K562 (cell line): Measurements from ENCODE around the gene SPIRE1. TPM values are rescaled to one million over a fixed set of nuclear protein-coding genes. Genes with fewer than 3 reads are reported as not detected.
A peak's percentile ranks its signal among the peaks of the same experiment; 100 is the strongest.

Experiments used
- BHLHE40 ChIP-seq: IDR thresholded peaks from 2 replicates; pipeline ENCODE4 v1.6.1; 2011; ENCODE audit warnings: low read length, improper control_type of control experiment
- CREB3 ChIP-seq: fragments of 450-650 bp; conservative IDR thresholded peaks from 2 replicates; pipeline ENCODE4 v1.6.1; 2016; ENCODE audit warnings: missing genetic modification characterization, low read depth, mild to moderate bottlenecking, missing compliant biosample characterization, moderate library complexity
- E2F6 ChIP-seq, 2 experiments: IDR thresholded peaks; 2 replicates each; pipeline ENCODE4 v1.6.1; 2011; ENCODE audit warnings: borderline replicate concordance in 1 of 2, control low read depth in 1 of 2, low read depth in 1 of 2, low read length in 1 of 2, mild to moderate bottlenecking in 1 of 2, mixed read lengths in 1 of 2, moderate library complexity in 1 of 2; ENCODE audit not compliant: insufficient read depth in 1 of 2, insufficient read length in 1 of 2, poor library complexity in 1 of 2, severe bottlenecking in 1 of 2; ENCODE audit errors: extremely low read depth in 1 of 2
- FOXA3 ChIP-seq, 2 experiments: fragments of 450-650 bp in 1 of 2; sonication (generic) in 1 of 2; formaldehyde crosslinking; IDR thresholded peaks in 1 of 2; conservative IDR thresholded peaks in 1 of 2; 2 replicates each; pipeline versions ENCODE4 v1.4.0 to v1.8.0; 2020 to 2022; ENCODE audit warnings: mild to moderate bottlenecking in 2 of 2, missing genetic modification reagents in 1 of 2
- HDAC1 ChIP-seq, 2 experiments: fragments of 450-650 bp; IDR thresholded peaks; 2 replicates each; pipeline ENCODE4 v1.6.1; 2016 to 2017; ENCODE audit warnings: inconsistent platforms in 1 of 2, mild to moderate bottlenecking in 1 of 2, moderate library complexity in 1 of 2
- SMARCB1 ChIP-seq: IDR thresholded peaks from 2 replicates; pipeline ENCODE4 v1.6.1; 2011; ENCODE audit warnings: improper control_type of control experiment, low read depth; ENCODE audit not compliant: insufficient read length
- SREBF2 ChIP-seq: sonication (generic); formaldehyde crosslinking; IDR thresholded peaks from 2 replicates; pipeline ENCODE4 v1.4.0; 2020; ENCODE audit warnings: mild to moderate bottlenecking, missing genetic modification reagents
- YY1 ChIP-seq, 3 experiments: IDR thresholded peaks; 2 replicates each; pipeline ENCODE4 v1.6.1; 2011; ENCODE audit warnings: low read length in 2 of 3, mild to moderate bottlenecking in 2 of 3, moderate library complexity in 2 of 3, borderline replicate concordance in 1 of 3, control low read depth in 1 of 3, low read depth in 1 of 3; ENCODE audit not compliant: insufficient read depth in 3 of 3, insufficient replicate concordance in 2 of 3, control insufficient read depth in 1 of 3, insufficient read length in 1 of 3; ENCODE audit errors: extremely low read depth in 1 of 3
- ZNF395 ChIP-seq: fragments of 200-800 bp; sonication (Bioruptor generic); IDR thresholded peaks from 2 replicates; pipeline ENCODE4 v1.6.1; 2017; ENCODE audit warnings: missing genetic modification characterization, missing compliant biosample characterization
- ZNF398 ChIP-seq: fragments of 250-450 bp; sonication (Bioruptor Pico); IDR thresholded peaks from 2 replicates; pipeline ENCODE4 v1.8.0; 2021; ENCODE audit warnings: moderate library complexity, mild to moderate bottlenecking, inconsistent platforms
- polyA plus RNA-seq, 8 experiments: library from polyadenylated mRNA; depleted of rRNA in 4 of 8; stranded (reverse) in 5 of 8; unstranded in 3 of 8; fragments of >200 nt; fragmentation: Nextera tagmentation in 2 of 8; fragmentation: Illumina TruSeq in 1 of 8; extraction: Ambion mirVana in 2 of 8; extraction: Trizol in 1 of 8; gene quantifications; 2 replicates each; pipeline versions ENCODE4 v1.2.1 to v1.2.3, GENCODE V29; 2011 to 2014; ENCODE audit warnings: inconsistent platforms in 1 of 8, missing spikeins in 1 of 8
- total RNA-seq, 7 experiments: library from RNA; depleted of rRNA in 6 of 7; stranded (reverse); fragments of >200 nt in 6 of 7; fragmentation: Illumina TruSeq in 2 of 7; extraction: Trizol in 2 of 7; gene quantifications; 2 replicates each; pipeline versions ENCODE4 v1.2.1 to v1.2.3, GENCODE V29; 2011 to 2021; ENCODE audit warnings: low replicate concordance in 1 of 7
- TF ChIP-seq, protein P1 (sequence below), 3 experiments: fragments of 200-800 bp in 1 of 3; fragments of 250-450 bp in 1 of 3; fragments of 450-650 bp in 1 of 3; sonication (Bioruptor Pico) in 1 of 3; sonication (Bioruptor generic) in 1 of 3; formaldehyde crosslinking in 1 of 3; IDR thresholded peaks; 2 replicates each; pipeline versions ENCODE4 v1.6.1 to v1.8.0; 2016 to 2022; ENCODE audit warnings: mild to moderate bottlenecking in 2 of 3, missing genetic modification characterization in 2 of 3, missing compliant biosample characterization in 1 of 3, moderate library complexity in 1 of 3
- TF ChIP-seq, protein P2 (sequence below): fragments of 250-450 bp; sonication (Bioruptor Pico); IDR thresholded peaks from 2 replicates; pipeline ENCODE4 v1.4.0; 2020; ENCODE audit warnings: mild to moderate bottlenecking, moderate library complexity, borderline replicate concordance

SPIRE1 gene
- total and polyA plus RNA-seq, 9 of the 15 experiments (the other 6 are each of a cell fraction or from before 2014, with no cell fraction given), result 2.9 to 14.0 (median 10.2) TPM

GRCh38 chr18:12703096-12703567, 45.2 kb upstream of the SPIRE1 start (continued):
- TF ChIP-seq SMARCB1, result no peak
- TF ChIP-seq YY1 (IDR thresholded peaks at IDR 0.05; ENCODE audit: borderline replicate concordance in 1 of 3, control insufficient read depth in 1 of 3, extremely low read depth in 1 of 3, insufficient read depth in 3 of 3, insufficient read length in 1 of 3, insufficient replicate concordance in 2 of 3, low read depth in 1 of 3, low read length in 2 of 3), result no peak
- no peak for TF ChIP-seq SREBF2 (CRISPR knock-in tag)
- no peak for TF ChIP-seq ZNF398 (CRISPR knock-in tag)
- TF ChIP-seq, protein P1, sequence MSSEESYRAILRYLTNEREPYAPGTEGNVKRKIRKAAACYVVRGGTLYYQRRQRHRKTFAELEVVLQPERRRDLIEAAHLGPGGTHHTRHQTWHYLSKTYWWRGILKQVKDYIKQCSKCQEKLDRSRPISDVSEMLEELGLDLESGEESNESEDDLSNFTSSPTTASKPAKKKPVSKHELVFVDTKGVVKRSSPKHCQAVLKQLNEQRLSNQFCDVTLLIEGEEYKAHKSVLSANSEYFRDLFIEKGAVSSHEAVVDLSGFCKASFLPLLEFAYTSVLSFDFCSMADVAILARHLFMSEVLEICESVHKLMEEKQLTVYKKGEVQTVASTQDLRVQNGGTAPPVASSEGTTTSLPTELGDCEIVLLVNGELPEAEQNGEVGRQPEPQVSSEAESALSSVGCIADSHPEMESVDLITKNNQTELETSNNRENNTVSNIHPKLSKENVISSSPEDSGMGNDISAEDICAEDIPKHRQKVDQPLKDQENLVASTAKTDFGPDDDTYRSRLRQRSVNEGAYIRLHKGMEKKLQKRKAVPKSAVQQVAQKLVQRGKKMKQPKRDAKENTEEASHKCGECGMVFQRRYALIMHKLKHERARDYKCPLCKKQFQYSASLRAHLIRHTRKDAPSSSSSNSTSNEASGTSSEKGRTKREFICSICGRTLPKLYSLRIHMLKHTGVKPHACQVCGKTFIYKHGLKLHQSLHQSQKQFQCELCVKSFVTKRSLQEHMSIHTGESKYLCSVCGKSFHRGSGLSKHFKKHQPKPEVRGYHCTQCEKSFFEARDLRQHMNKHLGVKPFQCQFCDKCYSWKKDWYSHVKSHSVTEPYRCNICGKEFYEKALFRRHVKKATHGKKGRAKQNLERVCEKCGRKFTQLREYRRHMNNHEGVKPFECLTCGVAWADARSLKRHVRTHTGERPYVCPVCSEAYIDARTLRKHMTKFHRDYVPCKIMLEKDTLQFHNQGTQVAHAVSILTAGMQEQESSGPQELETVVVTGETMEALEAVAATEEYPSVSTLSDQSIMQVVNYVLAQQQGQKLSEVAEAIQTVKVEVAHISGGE (CRISPR knock-in tag; IDR thresholded peaks at IDR 0.05), result no peak
- TF ChIP-seq BHLHE40, result no peak
- peak in 1 of 2 experiments; percentile 81; a peak in 2 of 4 replicates for TF ChIP-seq HDAC1 (IDR thresholded peaks at IDR 0.05)
- TF ChIP-seq, protein P2, sequence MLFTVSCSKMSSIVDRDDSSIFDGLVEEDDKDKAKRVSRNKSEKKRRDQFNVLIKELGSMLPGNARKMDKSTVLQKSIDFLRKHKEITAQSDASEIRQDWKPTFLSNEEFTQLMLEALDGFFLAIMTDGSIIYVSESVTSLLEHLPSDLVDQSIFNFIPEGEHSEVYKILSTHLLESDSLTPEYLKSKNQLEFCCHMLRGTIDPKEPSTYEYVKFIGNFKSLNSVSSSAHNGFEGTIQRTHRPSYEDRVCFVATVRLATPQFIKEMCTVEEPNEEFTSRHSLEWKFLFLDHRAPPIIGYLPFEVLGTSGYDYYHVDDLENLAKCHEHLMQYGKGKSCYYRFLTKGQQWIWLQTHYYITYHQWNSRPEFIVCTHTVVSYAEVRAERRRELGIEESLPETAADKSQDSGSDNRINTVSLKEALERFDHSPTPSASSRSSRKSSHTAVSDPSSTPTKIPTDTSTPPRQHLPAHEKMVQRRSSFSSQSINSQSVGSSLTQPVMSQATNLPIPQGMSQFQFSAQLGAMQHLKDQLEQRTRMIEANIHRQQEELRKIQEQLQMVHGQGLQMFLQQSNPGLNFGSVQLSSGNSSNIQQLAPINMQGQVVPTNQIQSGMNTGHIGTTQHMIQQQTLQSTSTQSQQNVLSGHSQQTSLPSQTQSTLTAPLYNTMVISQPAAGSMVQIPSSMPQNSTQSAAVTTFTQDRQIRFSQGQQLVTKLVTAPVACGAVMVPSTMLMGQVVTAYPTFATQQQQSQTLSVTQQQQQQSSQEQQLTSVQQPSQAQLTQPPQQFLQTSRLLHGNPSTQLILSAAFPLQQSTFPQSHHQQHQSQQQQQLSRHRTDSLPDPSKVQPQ (CRISPR knock-in tag), result no peak
- 0 out of 4 replicates have a peak, but pooled peaks of 1 of the 2 experiments have one; percentile 33 for TF ChIP-seq FOXA3 (CRISPR knock-in tag; conservative IDR thresholded peaks at IDR 0.05 in 1 of 2, IDR thresholded peaks at IDR 0.05 in 1 of 2)
- TF ChIP-seq CREB3 (tag), result no peak
- TF ChIP-seq E2F6 (IDR thresholded peaks at IDR 0.05; ENCODE audit: borderline replicate concordance in 1 of 2, extremely low read depth in 1 of 2, insufficient read depth in 1 of 2, insufficient read length in 1 of 2, low read depth in 1 of 2, low read length in 1 of 2, poor library complexity in 1 of 2, severe bottlenecking in 1 of 2), result no peak
- TF ChIP-seq ZNF395, result peak; percentile 19; the same call in 1 of the 2 replicates
